ENCODE data around the gene GSTM1. TPM values are rescaled to one million over a fixed set of nuclear protein-coding genes. Genes with fewer than 3 reads are reported as not detected.
"Not testable (repeated sequence)": the region's sequence is repeated elsewhere in the genome, so short reads cannot be mapped to it uniquely, and the experiment has no call there.

GSTM1 gene
- total and polyA plus RNA-seq, 11 donors, result 0.10 to 60.0 (median 26.8) TPM; not detected in 4

DNA sequence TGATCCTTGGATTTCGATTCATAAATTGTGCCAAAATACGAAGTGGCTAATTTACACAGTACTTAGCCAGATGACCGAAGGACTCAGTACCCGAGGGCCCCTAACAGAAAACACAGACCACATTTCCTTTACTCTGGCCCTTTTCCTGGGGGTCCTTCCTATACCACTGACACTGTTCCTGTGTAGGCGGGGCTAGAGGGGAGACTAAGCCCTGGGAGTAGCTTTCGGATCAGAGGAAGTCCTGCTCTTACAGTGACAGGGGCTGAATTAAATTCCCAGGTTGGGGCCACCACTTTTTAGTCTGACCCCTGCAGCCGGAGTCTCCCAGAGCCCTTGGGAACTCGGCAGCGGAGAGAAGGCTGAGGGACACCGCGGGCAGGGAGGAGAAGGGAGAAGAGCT, 508 bp upstream of the GSTM1 start:
- H3K27me3 ChIP-seq, H3K9me3 ChIP-seq, H3K36me3 ChIP-seq, DNase-seq: not testable (repeated sequence)
- H3K4me3 ChIP-seq, result peak overlapping the region in 5 of 12 donors; percentile 53 to 78 (median 64)
- peaks cover 0 to 16% (median 0%) of the 10 kb centered on the region in 12 donors for H3K4me1 ChIP-seq
- 22 to 60% (median 53%) methylated on average over 3 to 11 of the region's 11 CpGs; no CpG with 5 or more reads in 1 of the 4 donors for WGBS, 4 donors
- ATAC-seq, result peak in 2 of 4 donors; percentile 12 to 23
- H3K27ac ChIP-seq, result peak overlapping the region in 5 of 12 donors; percentile 72 to 88 (median 85)
- intact Hi-C loops (cut with DNase I), result loop anchor here in 4 of 10 donors (5.0 kb wide), 2 partner anchors 35 to 45 kb away; no protein-coding TSS in a partner anchor

DNA sequence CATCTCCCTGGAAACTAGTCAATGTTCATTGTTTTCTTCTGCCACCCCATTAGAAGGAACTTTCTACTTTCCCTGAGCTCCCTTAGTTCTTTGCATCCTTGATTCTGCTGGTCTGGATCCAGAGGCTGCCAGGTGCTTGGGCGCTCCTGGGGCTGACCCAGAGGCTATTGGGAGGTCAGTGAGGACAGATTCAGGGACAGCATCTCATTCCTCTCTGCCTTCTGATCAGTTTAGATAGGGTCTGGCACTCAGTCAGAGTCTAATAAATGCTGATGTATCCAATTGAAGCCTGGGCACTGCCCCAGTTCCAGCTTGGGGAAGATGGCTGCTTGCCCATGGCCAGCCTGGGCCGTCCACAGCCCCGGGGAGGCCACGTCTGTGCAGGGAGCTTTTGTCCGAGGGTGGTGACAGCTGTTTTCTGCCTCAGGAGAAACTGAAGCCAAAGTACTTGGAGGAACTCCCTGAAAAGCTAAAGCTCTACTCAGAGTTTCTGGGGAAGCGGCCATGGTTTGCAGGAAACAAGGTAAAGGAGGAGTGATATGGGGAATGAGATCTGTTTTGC, 2.3 kb downstream of the GSTM1 start:
- DNase-seq, result no peak
- H3K27me3 ChIP-seq, result no peaks in the 10 kb centered on the region
- no peaks in the 10 kb centered on the region for H3K9me3 ChIP-seq
- no peak for ATAC-seq
- intact Hi-C loops (cut with DNase I), result loop anchor here in 4 of 10 donors (5.0 kb wide), 2 partner anchors 38 to 48 kb away; no protein-coding TSS in a partner anchor
- 52% methylated on average over 4 to 6 of the region's 6 CpGs; no CpG with 5 or more reads in 2 of the 4 donors for WGBS, 4 donors
- peaks cover 0 to 16% (median 0%) of the 10 kb centered on the region in 12 donors for H3K4me1 ChIP-seq
- no peak overlapping the region for H3K4me3 ChIP-seq
- H3K36me3 ChIP-seq, result peaks cover 0 to 7% (median 0%) of the 10 kb centered on the region in 9 donors
- no peak overlapping the region for H3K27ac ChIP-seq
- TF ChIP-seq CTCF (IDR thresholded peaks at IDR 0.05) (no peak), POLR2A (IDR thresholded peaks at IDR 0.05) (no peak)

GRCh38 chr1:109691759-109692158, 4.1 kb downstream of the GSTM1 start:
- intact Hi-C loops (cut with DNase I), result no loop called here
- H3K4me3 ChIP-seq, result no peak overlapping the region
- ATAC-seq (peak in 1 of 4 donors; percentile 17), DNase-seq (peak in 1 of 5 donors; percentile 51)
- peak overlapping the region in 1 of 12 donors; percentile 14 for H3K27ac ChIP-seq
- H3K4me1 ChIP-seq, result peaks cover 0 to 20% (median 0%) of the 10 kb centered on the region in 12 donors
- H3K36me3 ChIP-seq, result peaks cover 0 to 11% (median 0%) of the 10 kb centered on the region in 9 donors
- TF ChIP-seq CTCF (IDR thresholded peaks at IDR 0.05) (no peak), POLR2A (IDR thresholded peaks at IDR 0.05) (no peak)
- WGBS, 4 donors, result 72 to 73% methylated on average over 3 to 6 of the region's 6 CpGs; no CpG with 5 or more reads in 2 of the 4 donors
- no peaks in the 10 kb centered on the region for H3K9me3 ChIP-seq
- no peaks in the 10 kb centered on the region for H3K27me3 ChIP-seq

DNA sequence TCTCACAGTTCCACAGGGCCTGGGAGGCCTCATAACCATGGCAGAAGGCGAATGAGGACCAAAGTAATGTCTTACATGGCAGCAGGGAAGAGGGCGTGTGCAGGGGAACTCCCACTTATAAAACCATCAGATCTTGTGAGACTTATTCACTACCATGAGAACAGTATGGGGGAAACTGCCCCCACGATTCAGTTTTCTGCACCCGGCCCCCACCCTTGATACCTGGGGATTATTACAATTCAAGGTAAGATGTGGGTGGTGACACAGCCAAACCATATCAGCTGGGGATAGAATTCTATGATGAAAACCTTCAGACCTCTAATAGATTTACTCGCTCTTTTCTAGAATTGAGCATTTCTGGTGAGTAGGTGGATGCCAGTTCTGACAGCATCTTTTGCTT, 6.8 kb downstream of the GSTM1 start:
- H3K9me3 ChIP-seq; ATAC-seq; H3K27ac ChIP-seq; DNase-seq; H3K4me3 ChIP-seq; intact Hi-C loops (cut with DNase I); H3K27me3 ChIP-seq: not testable (repeated sequence)
- H3K4me1 ChIP-seq, result peaks cover 0 to 11% (median 0%) of the 10 kb centered on the region in 12 donors
- peaks cover 0 to 15% (median 0%) of the 10 kb centered on the region in 9 donors for H3K36me3 ChIP-seq
- 96 to 100% methylated on average over 1 to 5 of the region's 5 CpGs; no CpG with 5 or more reads in 2 of the 4 donors for WGBS, 4 donors

DNA sequence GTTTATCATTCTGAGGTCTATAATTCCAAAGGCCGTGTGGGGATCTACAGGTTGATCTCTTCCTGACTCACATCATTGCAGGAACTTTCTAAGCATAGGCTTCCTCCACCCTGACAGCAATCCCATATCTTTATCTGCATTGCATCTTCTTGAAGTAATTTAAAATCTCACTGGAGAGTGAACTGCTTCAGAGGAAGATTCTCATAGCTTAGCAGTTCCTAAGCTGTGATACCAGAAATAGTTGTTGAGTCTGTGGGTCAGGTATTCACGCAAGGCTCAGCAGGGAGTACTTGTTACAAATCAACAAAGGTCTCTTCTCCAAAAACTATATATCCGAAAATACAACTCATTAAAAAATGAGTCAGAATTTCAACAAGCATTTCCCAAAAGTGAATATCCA, 7.5 kb downstream of the GSTM1 start:
- WGBS, 4 donors, result 89 to 90% methylated on average over 3 of the region's 3 CpGs; no CpG with 5 or more reads in 2 of the 4 donors
- H3K4me3 ChIP-seq; intact Hi-C loops (cut with DNase I); ATAC-seq; H3K27ac ChIP-seq; DNase-seq; H3K27me3 ChIP-seq; H3K9me3 ChIP-seq: not testable (repeated sequence)
- H3K36me3 ChIP-seq, result peaks cover 0 to 15% (median 0%) of the 10 kb centered on the region in 9 donors
- H3K4me1 ChIP-seq, result peaks cover 0 to 11% (median 0%) of the 10 kb centered on the region in 12 donors
